CD14-positive monocyte (primary cell): Measurements from ENCODE around the gene KLHDC2. TPM values are rescaled to one million over a fixed set of nuclear protein-coding genes. Genes with fewer than 3 reads are reported as not detected.

Source experiments
- DNase-seq, 3 donors: peaks; one replicate each; pipeline ENCODE4 v3.0.0-alpha.2; 2011 to 2022
- H2AFZ ChIP-seq: 2 replicates; pipeline ENCODE4 v1.6.0; 2012; ENCODE audit warnings: mild to moderate bottlenecking, low read depth, low read length, inconsistent platforms; ENCODE audit not compliant: insufficient read depth, poor library complexity, severe bottlenecking
- H3K27ac ChIP-seq, 2 donors: 1 replicate in 1 of 2; 2 replicates in 1 of 2; pipeline ENCODE4 v1.5.1; 2012 to 2013; ENCODE audit warnings: low read length in 2 of 2, control low read depth in 1 of 2, inconsistent platforms in 1 of 2, low read depth in 1 of 2, mild to moderate bottlenecking in 1 of 2
- H3K27me3 ChIP-seq, 2 donors: one replicate each; pipeline versions ENCODE4 v1.6.0 to v1.6.1; 2011 to 2013; ENCODE audit warnings: low read length in 2 of 2; ENCODE audit not compliant: control insufficient read depth in 2 of 2, insufficient read depth in 2 of 2
- H3K36me3 ChIP-seq, 2 donors: replicated peaks in 1 of 2; 1 replicate in 1 of 2; 2 replicates in 1 of 2; pipeline versions ENCODE4 v1.5.1 to v1.6.1; 2012 to 2013; ENCODE audit warnings: low read length in 2 of 2, control low read depth in 1 of 2, inconsistent platforms in 1 of 2, mild to moderate bottlenecking in 1 of 2; ENCODE audit not compliant: insufficient read depth in 2 of 2, control insufficient read depth in 1 of 2
- H3K4me1 ChIP-seq, 2 donors: 1 replicate in 1 of 2; 2 replicates in 1 of 2; pipeline versions ENCODE4 v1.5.1 to v1.6.1; 2012 to 2013; ENCODE audit warnings: low read length in 2 of 2, control low read depth in 1 of 2, inconsistent platforms in 1 of 2, mild to moderate bottlenecking in 1 of 2, moderate library complexity in 1 of 2; ENCODE audit not compliant: insufficient read depth in 2 of 2, control insufficient read depth in 1 of 2
- H3K4me2 ChIP-seq: replicated peaks from 2 replicates; pipeline ENCODE3; 2012; ENCODE audit warnings: low read length, moderate library complexity, mild to moderate bottlenecking; ENCODE audit not compliant: poor library complexity, severe bottlenecking; ENCODE audit errors: extremely low read depth
- H3K4me3 ChIP-seq, 3 experiments: fragments of 200-600 bp in 1 of 3; sonication (generic) in 1 of 3; replicated peaks in 1 of 3; 1 replicate in 2 of 3; 2 replicates in 1 of 3; pipeline ENCODE4 v1.5.1; 2011 to 2013; ENCODE audit warnings: low read length in 3 of 3, mild to moderate bottlenecking in 3 of 3, control low read depth in 2 of 3, low read depth in 2 of 3, inconsistent platforms in 1 of 3, moderate library complexity in 1 of 3
- H3K79me2 ChIP-seq: 2 replicates; pipeline ENCODE4 v1.6.0; 2012; ENCODE audit warnings: mild to moderate bottlenecking, control low read depth, inconsistent platforms, low read length, moderate library complexity; ENCODE audit not compliant: insufficient read depth
- H3K9ac ChIP-seq: 2 replicates; pipeline ENCODE4 v1.6.0; 2017; ENCODE audit warnings: low read length, mild to moderate bottlenecking; ENCODE audit not compliant: insufficient read depth, poor library complexity, severe bottlenecking
- H3K9me3 ChIP-seq, 2 donors: replicated peaks in 1 of 2; 1 replicate in 1 of 2; 2 replicates in 1 of 2; pipeline versions ENCODE4 v1.5.1 to v1.6.1; 2012 to 2013; ENCODE audit warnings: low read length in 2 of 2, control low read depth in 1 of 2; ENCODE audit not compliant: control insufficient read depth in 1 of 2, insufficient read depth in 1 of 2
- H4K20me1 ChIP-seq: 2 replicates; pipeline ENCODE4 v1.6.0; 2012; ENCODE audit warnings: mild to moderate bottlenecking, low read length, control low read depth, moderate library complexity; ENCODE audit not compliant: insufficient read depth
- H3K27ac Mint-ChIP-seq, 7 donors: one replicate each; pipeline ENCODE4 v1.8.0; 2020; ENCODE audit warnings: mild to moderate bottlenecking in 7 of 7, mixed read lengths in 7 of 7, moderate library complexity in 6 of 7, inconsistent platforms in 2 of 7
- H3K27me3 Mint-ChIP-seq, 3 donors: one replicate each; pipeline ENCODE4 v1.8.0; 2021 to 2022; ENCODE audit warnings: low read depth in 3 of 3, mild to moderate bottlenecking in 3 of 3, mixed read lengths in 3 of 3, moderate library complexity in 3 of 3, inconsistent platforms in 1 of 3
- H3K36me3 Mint-ChIP-seq, 2 donors: one replicate each; pipeline ENCODE4 v1.8.0; 2020; ENCODE audit warnings: mixed read lengths in 2 of 2, inconsistent platforms in 1 of 2, mild to moderate bottlenecking in 1 of 2
- H3K4me1 Mint-ChIP-seq: one replicate; pipeline ENCODE4 v1.8.0; 2020; ENCODE audit warnings: mild to moderate bottlenecking, mixed read lengths
- H3K4me3 Mint-ChIP-seq, 2 donors: one replicate each; pipeline ENCODE4 v1.8.0; 2020; ENCODE audit warnings: mild to moderate bottlenecking in 2 of 2, mixed read lengths in 2 of 2, moderate library complexity in 1 of 2
- H3K9me3 Mint-ChIP-seq, 7 donors: one replicate each; pipeline ENCODE4 v1.8.0; 2020 to 2022; ENCODE audit warnings: mixed read lengths in 7 of 7, mild to moderate bottlenecking in 6 of 7, moderate library complexity in 6 of 7, inconsistent platforms in 2 of 7
- whole genome bisulfite sequencing: methylation state at CpG from one replicate; pipeline ENCODE4 v1.1.5; 2013; ENCODE audit warnings: missing lambda C conversion rate; ENCODE audit not compliant: insufficient coverage; 5-methylcytosine and 5-hydroxymethylcytosine counted together
- intact Hi-C, 2 donors: fragments of 100-400 bp; cut with micrococcal nuclease; formaldehyde crosslinking; loops; one replicate each; pipeline versions ENCODE4 v1.15.0 to v1.15.1; 2023
- polyA plus RNA-seq, 3 donors: library from polyadenylated mRNA; depleted of rRNA in 1 of 3; unstranded in 2 of 3; stranded (reverse) in 1 of 3; fragments of 300-500 nt in 2 of 3; fragments of >200 nt in 1 of 3; fragmentation: Illumina TruSeq in 2 of 3; gene quantifications; 1 replicate in 2 of 3; 2 replicates in 1 of 3; pipeline ENCODE4 v1.2.3, GENCODE V29; 2012 to 2021
- TF ChIP-seq, protein P1 (sequence below): fragments of 200-600 bp; IDR thresholded peaks from one replicate; pipeline ENCODE4 v1.8.0; 2022; ENCODE audit warnings: antibody characterized with exemption, mild to moderate bottlenecking

The KLHDC2 gene
- polyA plus RNA-seq, 3 donors: 27.3 to 45.9 (median 43.1) TPM

DNA sequence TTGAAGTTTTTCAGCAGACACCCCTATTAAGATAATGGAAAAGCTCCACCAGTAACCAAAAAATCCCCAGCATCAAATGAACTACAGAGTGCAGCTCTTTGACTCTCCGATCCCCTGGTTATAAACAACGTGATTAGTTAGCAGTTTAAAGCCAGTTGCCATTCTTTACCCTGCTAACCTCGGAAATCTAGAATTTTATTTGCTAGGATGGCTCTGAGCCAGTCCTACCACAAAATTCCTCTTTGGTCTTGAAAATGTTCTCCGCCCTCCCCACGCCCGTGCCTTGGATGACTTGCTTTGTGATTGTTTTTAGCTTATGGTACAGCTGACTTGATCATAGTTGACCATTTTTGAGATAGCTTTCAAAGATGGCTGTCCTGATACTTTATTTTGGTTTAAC is 1.2 kb downstream of the KLHDC2 start:
- DNase-seq: no peak
- no peaks in the 10 kb centered on the region for H3K27me3 ChIP-seq

DNA sequence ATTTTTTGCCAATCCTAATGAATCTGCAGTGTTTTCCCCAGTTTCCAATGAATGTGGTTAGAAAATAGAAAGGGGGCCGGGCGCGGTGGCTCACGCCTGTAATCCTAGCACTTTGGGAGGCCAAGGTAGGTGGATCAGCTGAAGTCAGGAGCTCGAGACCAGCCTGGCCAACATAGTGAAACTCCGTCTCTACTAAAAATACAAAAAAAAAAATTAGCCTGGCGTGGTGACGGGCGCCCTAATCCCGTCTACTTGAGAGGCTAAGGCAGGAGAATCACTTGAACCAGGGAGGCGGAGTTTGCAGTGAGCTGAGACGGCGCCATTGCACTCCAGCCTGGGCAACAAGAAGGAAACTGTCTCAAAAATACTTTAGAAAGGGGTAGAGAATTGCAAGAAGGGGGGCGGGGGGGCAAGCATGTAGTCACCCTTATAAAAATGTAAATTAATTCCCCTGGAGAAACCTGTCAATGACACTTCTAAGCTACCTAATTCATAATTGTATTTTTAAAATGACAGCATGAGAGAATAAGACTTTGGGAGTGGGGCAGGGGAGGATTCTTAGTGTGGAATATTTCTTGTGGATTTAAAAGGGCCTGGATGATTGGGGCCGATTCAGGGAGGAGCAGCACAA is 1.7 kb downstream of the KLHDC2 start:
- DNase-seq: no peak
- Histone ChIP-seq H3K9me3 (no peaks in the 10 kb centered on the region), H3K4me1 (peaks cover 18 to 20% of the 10 kb centered on the region in 2 donors), H3K9ac (no peak overlapping the region), H3K4me2 (peak overlapping the region; percentile 96), H3K4me3 (peak overlapping the region in 1 of 3 experiments; percentile 87), H3K79me2 (peaks cover 21% of the 10 kb centered on the region), H3K27ac (no peak overlapping the region), H2AFZ (peak overlapping the region; percentile 93), H3K27me3 (no peaks in the 10 kb centered on the region), H4K20me1 (no peaks in the 10 kb centered on the region), H3K36me3 (peaks cover 7 to 11% of the 10 kb centered on the region in 2 donors)
- peak overlapping the region in 3 of 7 donors; percentile 94 to 98 (median 95) for H3K27ac Mint-ChIP-seq
- TF ChIP-seq, protein P1, sequence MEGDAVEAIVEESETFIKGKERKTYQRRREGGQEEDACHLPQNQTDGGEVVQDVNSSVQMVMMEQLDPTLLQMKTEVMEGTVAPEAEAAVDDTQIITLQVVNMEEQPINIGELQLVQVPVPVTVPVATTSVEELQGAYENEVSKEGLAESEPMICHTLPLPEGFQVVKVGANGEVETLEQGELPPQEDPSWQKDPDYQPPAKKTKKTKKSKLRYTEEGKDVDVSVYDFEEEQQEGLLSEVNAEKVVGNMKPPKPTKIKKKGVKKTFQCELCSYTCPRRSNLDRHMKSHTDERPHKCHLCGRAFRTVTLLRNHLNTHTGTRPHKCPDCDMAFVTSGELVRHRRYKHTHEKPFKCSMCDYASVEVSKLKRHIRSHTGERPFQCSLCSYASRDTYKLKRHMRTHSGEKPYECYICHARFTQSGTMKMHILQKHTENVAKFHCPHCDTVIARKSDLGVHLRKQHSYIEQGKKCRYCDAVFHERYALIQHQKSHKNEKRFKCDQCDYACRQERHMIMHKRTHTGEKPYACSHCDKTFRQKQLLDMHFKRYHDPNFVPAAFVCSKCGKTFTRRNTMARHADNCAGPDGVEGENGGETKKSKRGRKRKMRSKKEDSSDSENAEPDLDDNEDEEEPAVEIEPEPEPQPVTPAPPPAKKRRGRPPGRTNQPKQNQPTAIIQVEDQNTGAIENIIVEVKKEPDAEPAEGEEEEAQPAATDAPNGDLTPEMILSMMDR: no peak
- peaks cover 6 to 8% of the 10 kb centered on the region in 2 donors for H3K36me3 Mint-ChIP-seq
- H3K4me3 Mint-ChIP-seq: peak overlapping the region in 1 of 2 donors; percentile 98
- no peaks in the 10 kb centered on the region for H3K9me3 Mint-ChIP-seq
- WGBS: no CpG with 5 or more reads among the region's 15 CpGs
- H3K27me3 Mint-ChIP-seq: peaks cover 0 to 1% (median 0%) of the 10 kb centered on the region in 3 donors
- intact Hi-C loops: loop anchor here (5.0 to 10.0 kb wide), 5 partner anchors 82 to 307 kb away; partner anchors contain the start of genes DNAAF2 (in 1 of the 2), MGAT2 (in 1 of the 2), POLE2 (in 1 of the 2) and RPL36AL (in 1 of the 2)
- H3K4me1 Mint-ChIP-seq: peaks cover 34% of the 10 kb centered on the region

More for the DNA sequence above, 1.2 kb downstream of the KLHDC2 start:
- Histone ChIP-seq H2AFZ (peak overlapping the region; percentile 93), H3K4me2 (peak overlapping the region; percentile 96), H3K4me3 (peak overlapping the region; percentile 71 to 87 (median 83)), H3K9ac (peak overlapping the region; percentile 92), H3K79me2 (peaks cover 21% of the 10 kb centered on the region), H4K20me1 (no peaks in the 10 kb centered on the region), H3K4me1 (peaks cover 18 to 20% of the 10 kb centered on the region in 2 donors), H3K36me3 (peaks cover 1 to 6% of the 10 kb centered on the region in 2 donors), H3K9me3 (no peaks in the 10 kb centered on the region), H3K27ac (peak overlapping the region; percentile 81 to 91)
- intact Hi-C loops: loop anchor here (5.0 to 10.0 kb wide), 5 partner anchors 82 to 307 kb away; partner anchors contain the start of genes DNAAF2 (in 1 of the 2), MGAT2 (in 1 of the 2), POLE2 (in 1 of the 2) and RPL36AL (in 1 of the 2)
- 9% methylated on average over 3 of the region's 6 CpGs for WGBS
- H3K36me3 Mint-ChIP-seq: peaks cover 4% of the 10 kb centered on the region in 2 donors
- H3K27ac Mint-ChIP-seq: peak overlapping the region; percentile 94 to 99 (median 98)
- H3K4me3 Mint-ChIP-seq: peak overlapping the region; percentile 98
- peaks cover 34% of the 10 kb centered on the region for H3K4me1 Mint-ChIP-seq
- no peaks in the 10 kb centered on the region for H3K9me3 Mint-ChIP-seq
- TF ChIP-seq, protein P1: no peak
- peaks cover 0 to 1% (median 0%) of the 10 kb centered on the region in 3 donors for H3K27me3 Mint-ChIP-seq
